OCI-LY3 (cell line): ENCODE data around the gene HSD11B1L.
"Not testable (repeated sequence)": the region's sequence is repeated elsewhere in the genome, so short reads cannot be mapped to it uniquely, and the experiment has no call there.

Experiments used
- H2AFZ ChIP-seq: fragments of 200-600, 300-600 bp; shearing (Covaris generic); 2 replicates; pipeline ENCODE4 v1.6.0; 2014; ENCODE audit warnings: antibody characterized with exemption, low read depth, low read length
- H3K27ac ChIP-seq: fragments of 200-600, 300-600 bp; sonication (generic); 2 replicates; pipeline ENCODE4 v1.5.1; 2014; ENCODE audit warnings: mild to moderate bottlenecking, low read length, moderate library complexity, mixed read lengths
- H3K27me3 ChIP-seq: fragments of 200-600, 300-600 bp; sonication (generic); 2 replicates; pipeline ENCODE4 v1.6.1; 2014; ENCODE audit warnings: low read depth, low read length, mixed read lengths
- H3K36me3 ChIP-seq: fragments of 200-600, 300-600 bp; sonication (generic); replicated peaks from 2 replicates; pipeline ENCODE3; 2014; ENCODE audit warnings: low read depth, low read length, mixed read lengths
- H3K4me1 ChIP-seq: fragments of 300-600, 200-600 bp; sonication (generic); 2 replicates; pipeline ENCODE4 v1.6.1; 2014; ENCODE audit warnings: low read length, mixed read lengths
- H3K4me2 ChIP-seq: fragments of 200-600, 300-600 bp; sonication (generic); 2 replicates; pipeline ENCODE4 v1.6.1; 2014; ENCODE audit warnings: low read length, mixed read lengths
- H3K4me3 ChIP-seq: fragments of 300-600, 200-600 bp; sonication (generic); 2 replicates; pipeline ENCODE4 v1.5.1; 2014; ENCODE audit warnings: antibody characterized with exemption, mild to moderate bottlenecking, low read length, moderate library complexity
- H3K79me2 ChIP-seq: fragments of 300-600, 200-600 bp; shearing (Covaris generic); 2 replicates; pipeline ENCODE4 v1.6.1; 2014; ENCODE audit warnings: mild to moderate bottlenecking, low read length, mixed read lengths
- H3K9ac ChIP-seq: fragments of 300-600, 200-600 bp; shearing (Covaris generic); 2 replicates; pipeline ENCODE4 v1.6.0; 2014; ENCODE audit warnings: mild to moderate bottlenecking, low read length, moderate library complexity
- H3K9me3 ChIP-seq: fragments of 200-600, 300-600 bp; shearing (Covaris generic); 2 replicates; pipeline ENCODE4 v1.6.1; 2014; ENCODE audit warnings: low read length, mixed read lengths; ENCODE audit not compliant: insufficient read depth
- H4K20me1 ChIP-seq: fragments of 200-600, 300-600 bp; sonication (generic); 2 replicates; pipeline ENCODE4 v1.6.1; 2016; ENCODE audit warnings: low read length, mixed read lengths; ENCODE audit not compliant: insufficient read depth
- EZH2phosphoT487 ChIP-seq: fragments of 200-600 bp; shearing (Covaris generic); IDR thresholded peaks from 2 replicates; pipeline ENCODE4 v1.6.1; 2018; ENCODE audit warnings: antibody characterized with exemption, mixed run types, low read depth
- TF ChIP-seq, protein P1 (sequence below): fragments of 200-600, 300-600 bp; sonication (generic); IDR thresholded peaks from 2 replicates; pipeline ENCODE4 v1.5.1; 2014; ENCODE audit warnings: antibody characterized with exemption, low read length, low read depth

The HSD11B1L gene

DNA sequence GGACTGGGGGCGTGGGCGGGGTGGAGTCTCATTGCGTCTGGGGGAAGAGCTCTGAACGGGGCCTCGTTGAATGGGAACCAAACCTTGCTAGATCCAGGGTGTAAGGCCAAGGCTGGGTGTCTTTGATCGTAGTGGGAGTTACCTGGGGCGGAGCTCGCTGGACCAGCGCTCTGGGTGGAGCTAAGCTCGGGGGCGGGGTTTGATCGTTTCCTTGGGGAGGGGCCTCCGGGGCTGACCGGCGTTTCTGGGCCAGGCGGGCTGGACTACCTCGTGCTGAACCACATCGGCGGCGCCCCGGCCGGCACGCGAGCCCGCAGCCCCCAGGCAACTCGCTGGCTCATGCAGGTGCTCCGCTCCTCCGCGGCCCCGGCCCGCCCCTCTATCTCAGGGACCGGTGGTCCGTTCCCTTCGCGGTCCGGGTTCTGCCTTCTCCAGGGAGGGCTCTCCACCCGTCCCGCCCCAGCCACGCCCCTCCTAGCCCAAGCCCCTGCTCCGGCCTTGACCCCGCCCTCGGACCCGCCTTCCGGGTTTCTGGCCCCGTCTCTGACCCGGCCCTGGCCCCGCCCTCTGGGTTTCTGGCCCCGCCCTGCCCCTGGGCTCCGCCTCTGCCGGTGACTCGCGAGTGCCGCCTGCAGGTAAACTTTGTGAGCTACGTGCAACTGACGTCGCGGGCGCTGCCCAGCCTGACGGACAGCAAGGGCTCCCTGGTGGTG lies 6.0 kb downstream of the HSD11B1L start:
- Histone ChIP-seq H3K9me3 (no peaks in the 10 kb centered on the region), H3K4me1 (peaks cover 8% of the 10 kb centered on the region), H3K4me3 (peak overlapping the region; percentile 79), H3K79me2 (peaks cover 18% of the 10 kb centered on the region), H3K27ac (peak overlapping the region; percentile 38), H3K9ac (peak overlapping the region; percentile 58), H4K20me1 (peaks cover 15% of the 10 kb centered on the region), H3K36me3 (peaks cover 14% of the 10 kb centered on the region), H2AFZ (peak overlapping the region; percentile 72; the same call in 1 of the 2 replicates), H3K27me3 (no peaks in the 10 kb centered on the region), H3K4me2 (peak overlapping the region; percentile 72)
- no peak for TF ChIP-seq EZH2phosphoT487
- TF ChIP-seq, protein P1, sequence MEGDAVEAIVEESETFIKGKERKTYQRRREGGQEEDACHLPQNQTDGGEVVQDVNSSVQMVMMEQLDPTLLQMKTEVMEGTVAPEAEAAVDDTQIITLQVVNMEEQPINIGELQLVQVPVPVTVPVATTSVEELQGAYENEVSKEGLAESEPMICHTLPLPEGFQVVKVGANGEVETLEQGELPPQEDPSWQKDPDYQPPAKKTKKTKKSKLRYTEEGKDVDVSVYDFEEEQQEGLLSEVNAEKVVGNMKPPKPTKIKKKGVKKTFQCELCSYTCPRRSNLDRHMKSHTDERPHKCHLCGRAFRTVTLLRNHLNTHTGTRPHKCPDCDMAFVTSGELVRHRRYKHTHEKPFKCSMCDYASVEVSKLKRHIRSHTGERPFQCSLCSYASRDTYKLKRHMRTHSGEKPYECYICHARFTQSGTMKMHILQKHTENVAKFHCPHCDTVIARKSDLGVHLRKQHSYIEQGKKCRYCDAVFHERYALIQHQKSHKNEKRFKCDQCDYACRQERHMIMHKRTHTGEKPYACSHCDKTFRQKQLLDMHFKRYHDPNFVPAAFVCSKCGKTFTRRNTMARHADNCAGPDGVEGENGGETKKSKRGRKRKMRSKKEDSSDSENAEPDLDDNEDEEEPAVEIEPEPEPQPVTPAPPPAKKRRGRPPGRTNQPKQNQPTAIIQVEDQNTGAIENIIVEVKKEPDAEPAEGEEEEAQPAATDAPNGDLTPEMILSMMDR, result peak; percentile 79

DNA sequence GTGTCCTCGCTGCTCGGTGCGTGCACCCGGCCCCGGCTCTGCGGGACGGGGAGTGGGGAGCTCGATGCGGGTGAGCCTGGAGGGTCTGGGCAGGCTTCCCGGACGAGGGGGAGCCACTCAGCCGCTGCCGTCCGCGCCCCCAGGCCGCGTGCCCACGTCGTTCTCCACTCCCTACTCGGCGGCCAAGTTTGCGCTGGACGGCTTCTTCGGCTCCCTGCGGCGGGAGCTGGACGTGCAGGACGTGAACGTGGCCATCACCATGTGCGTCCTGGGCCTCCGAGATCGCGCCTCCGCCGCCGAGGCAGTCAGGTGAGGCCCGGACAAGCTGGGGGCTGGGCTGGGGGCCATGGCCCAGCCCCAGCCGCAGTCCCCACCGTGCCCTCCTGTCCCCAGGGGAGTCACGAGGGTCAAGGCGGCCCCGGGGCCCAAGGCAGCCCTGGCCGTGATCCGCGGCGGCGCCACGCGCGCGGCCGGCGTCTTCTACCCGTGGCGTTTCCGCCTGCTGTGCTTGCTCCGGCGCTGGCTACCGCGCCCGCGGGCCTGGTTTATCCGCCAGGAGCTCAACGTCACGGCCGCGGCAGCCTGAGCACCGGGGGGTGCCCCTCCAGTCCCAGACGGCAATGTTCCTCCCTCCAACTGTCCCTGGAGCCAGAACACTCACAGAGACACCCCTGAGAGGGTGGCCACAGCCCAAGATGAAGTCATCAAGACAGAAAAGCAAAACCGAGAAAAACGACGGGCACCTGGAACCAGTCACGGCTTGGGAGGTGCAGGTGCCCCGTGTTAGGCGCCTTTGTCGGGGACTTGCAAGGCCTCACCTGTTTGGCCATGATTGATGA lies 6.8 kb downstream of the HSD11B1L start:
- no peaks in the 10 kb centered on the region for H3K27me3 ChIP-seq
- H3K79me2 ChIP-seq, result peaks cover 26% of the 10 kb centered on the region
- H3K4me3 ChIP-seq, result peak overlapping the region; percentile 79
- H3K36me3 ChIP-seq, result peaks cover 22% of the 10 kb centered on the region
- H3K27ac ChIP-seq, result no peak overlapping the region
- H2AFZ ChIP-seq, result no peak overlapping the region
- TF ChIP-seq EZH2phosphoT487, result no peak
- TF ChIP-seq, protein P1, result no peak
- peaks cover 22% of the 10 kb centered on the region for H4K20me1 ChIP-seq
- H3K9me3 ChIP-seq, result no peaks in the 10 kb centered on the region
- H3K9ac ChIP-seq, result no peak overlapping the region
- peak overlapping the region; percentile 72 for H3K4me2 ChIP-seq
- H3K4me1 ChIP-seq, result peaks cover 16% of the 10 kb centered on the region

DNA sequence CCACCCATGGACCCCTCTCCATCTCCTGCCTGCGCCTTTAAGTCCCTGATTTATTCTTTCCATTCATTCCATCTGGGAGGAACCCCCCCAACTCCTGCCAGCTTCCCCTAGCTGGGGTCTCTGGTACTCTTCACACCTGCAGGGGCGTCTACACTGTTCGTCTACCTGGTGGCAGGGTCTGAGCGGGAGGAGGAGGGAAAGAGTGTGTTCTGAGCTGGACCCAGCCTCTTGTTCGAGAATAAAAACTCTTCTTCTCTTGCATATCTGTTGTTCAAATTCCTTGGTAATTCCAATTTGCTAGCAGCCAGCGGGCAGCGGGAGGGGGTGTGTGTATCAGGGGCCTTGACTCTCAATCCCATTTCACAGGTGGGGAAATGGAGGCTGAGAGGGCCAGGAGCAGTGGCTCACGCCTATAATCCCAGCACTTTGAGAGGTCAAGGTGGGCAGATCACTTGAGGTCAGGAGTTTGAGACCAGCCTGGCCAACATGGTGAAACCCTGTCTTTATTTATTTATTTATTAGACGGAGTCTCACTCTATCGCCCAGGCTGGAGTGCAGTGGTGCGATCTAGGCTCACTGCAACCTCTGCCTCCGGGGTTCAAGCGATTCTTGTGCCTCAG lies 7.5 kb downstream of the HSD11B1L start:
- H3K27me3 ChIP-seq, H3K27ac ChIP-seq, H3K4me2 ChIP-seq, H3K4me3 ChIP-seq, H3K9me3 ChIP-seq, H3K9ac ChIP-seq, H2AFZ ChIP-seq: not testable (repeated sequence)
- Histone ChIP-seq H3K36me3 (peaks cover 30% of the 10 kb centered on the region), H3K79me2 (peaks cover 34% of the 10 kb centered on the region), H4K20me1 (peaks cover 30% of the 10 kb centered on the region), H3K4me1 (peaks cover 22% of the 10 kb centered on the region)

DNA sequence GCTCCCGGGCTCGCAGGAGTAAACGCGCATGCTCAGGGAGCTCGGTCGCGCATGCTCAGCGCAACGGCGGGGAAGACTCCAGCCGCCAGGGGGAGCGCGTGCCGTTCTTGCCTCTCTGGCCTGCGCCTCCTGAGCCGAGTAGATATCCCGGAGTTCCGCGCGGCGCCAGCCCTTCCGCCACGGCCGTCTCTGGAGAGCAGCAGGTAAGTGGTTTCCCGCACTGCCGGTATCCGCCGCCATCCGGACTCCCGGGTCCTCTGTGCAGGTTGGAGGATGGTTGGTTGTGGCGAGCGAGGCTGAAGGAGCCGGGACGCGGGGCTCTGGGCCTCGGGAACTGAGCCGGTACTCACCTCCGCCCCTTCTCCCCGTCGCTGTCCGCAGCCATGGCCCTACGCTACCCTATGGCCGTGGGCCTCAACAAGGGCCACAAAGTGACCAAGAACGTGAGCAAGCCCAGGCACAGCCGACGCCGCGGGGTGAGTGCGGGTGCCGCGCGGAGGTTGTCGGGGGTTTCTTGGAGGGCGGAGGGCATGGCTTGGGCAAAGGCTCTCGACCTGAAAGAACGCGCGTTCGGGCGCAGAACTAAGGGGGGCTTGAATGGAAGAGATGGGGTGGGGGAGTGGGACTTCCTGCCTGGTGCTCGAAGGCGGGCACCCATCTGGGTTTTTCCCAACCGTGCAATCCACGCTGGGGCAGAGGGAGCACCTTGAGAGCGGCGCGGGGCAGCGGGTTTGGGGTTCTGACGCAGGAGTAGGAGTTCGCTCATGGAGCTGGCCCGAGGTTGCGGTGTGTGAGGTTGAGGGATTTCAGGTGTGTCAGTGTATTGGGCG lies 9.5 kb downstream of the HSD11B1L start, which contains the start of gene RPL36:
Gene RPL36 (plus strand): TSS at position 171 of the 830 bp plus-strand sequence. CDS start 213 bp downstream, at position 384.
- TF ChIP-seq, protein P1, result peak; percentile 86
- TF ChIP-seq EZH2phosphoT487, result no peak
- Histone ChIP-seq H4K20me1 (peaks cover 49% of the 10 kb centered on the region), H3K27ac (peak within 1 kb of the TSS; percentile 78), H3K9ac (peak within 1 kb of the TSS; percentile 91), H3K4me2 (peak within 1 kb of the TSS; percentile 87), H3K27me3 (no peaks in the 10 kb centered on the region), H3K9me3 (no peaks in the 10 kb centered on the region), H3K79me2 (peaks cover 53% of the 10 kb centered on the region), H3K4me3 (peak within 1 kb of the TSS; percentile 91), H3K4me1 (peaks cover 22% of the 10 kb centered on the region), H3K36me3 (peaks cover 47% of the 10 kb centered on the region), H2AFZ (peak within 1 kb of the TSS; percentile 61; the same call in 1 of the 2 replicates)
